K562 (cell line): Measurements from ENCODE around the gene ZBED2. TPM values are rescaled to one million over a fixed set of nuclear protein-coding genes. Genes with fewer than 3 reads are reported as not detected.
"Not testable (repeated sequence)": the region's sequence is repeated elsewhere in the genome, so short reads cannot be mapped to it uniquely, and the experiment has no call there.

Experiments used
- ATAC-seq: fragments of 200-7000 bp; cut with Tn5 transposase; 3 replicates; pipeline ENCODE4 v1.9.1; 2020; ENCODE audit warnings: moderate library complexity
- BruUV-seq: library from RNA; stranded (reverse); fragments of 400-500 nt; replicated peaks from 2 replicates; lab custom pipeline; 2021; lab: Mats Ljungman, UMichigan
- CTCF ChIA-PET: fragments of 300-600 bp; formaldehyde crosslinking; extraction: SDS; loops from one replicate; lab custom pipeline; 2021; ENCODE audit warnings: low intra/inter-chr PET ratio; lab: Yijun Ruan, JAX
- POLR2A ChIA-PET: fragments of 300-600, 350-650 bp; sonication (Branson Sonifier 250); formaldehyde crosslinking; extraction: SDS; loops from one replicate; lab custom pipeline; 2021; ENCODE audit warnings: antibody characterized with exemption, inconsistent platforms; lab: Yijun Ruan, JAX
- DNase-seq, 4 experiments: peaks; one replicate each; pipeline versions ENCODE4 v3.0.0 to v3.0.0-alpha.2; 2011 to 2018; ENCODE audit warnings: low spot score in 3 of 4, mixed read lengths in 3 of 4; ENCODE audit errors: extremely low read depth in 1 of 4
- FAIRE-seq: peaks from 2 replicates; lab custom pipeline; 2011; peaks lifted over from hg19 to GRCh38; lab: Jason Lieb, UNC
- H2AFZ ChIP-seq: 2 replicates; pipeline ENCODE4 v1.6.0; 2011; ENCODE audit warnings: low read depth, low read length, control low read depth, inconsistent platforms
- H3K27ac ChIP-seq: fragments of 200-600 bp; 3 replicates; pipeline ENCODE4 v1.8.0; 2011; ENCODE audit warnings: low read depth, mild to moderate bottlenecking, control low read depth, inconsistent platforms, low read length, moderate library complexity, mixed read lengths; ENCODE audit errors: extremely low read depth
- H3K27me3 ChIP-seq, 2 experiments: fragments of 300-600 bp in 1 of 2; 2 replicates in 1 of 2; 3 replicates in 1 of 2; pipeline versions ENCODE4 v1.6.0 to v1.8.0; 2011; ENCODE audit warnings: inconsistent platforms in 2 of 2, low read length in 2 of 2, mild to moderate bottlenecking in 1 of 2, mixed read lengths in 1 of 2, moderate library complexity in 1 of 2; ENCODE audit not compliant: control insufficient read depth in 2 of 2, insufficient read depth in 2 of 2
- H3K36me3 ChIP-seq: fragments of 300-600 bp; 3 replicates; pipeline ENCODE4 v1.8.0; 2011; ENCODE audit warnings: mild to moderate bottlenecking, low read length, inconsistent platforms; ENCODE audit not compliant: control insufficient read depth, insufficient read depth
- H3K4me1 ChIP-seq, 2 experiments: fragments of 200-600 bp in 1 of 2; replicated peaks in 1 of 2; 2 replicates in 1 of 2; 3 replicates in 1 of 2; pipeline versions ENCODE4 v1.5.1 to v1.8.0; 2011; ENCODE audit warnings: inconsistent platforms in 2 of 2, low read length in 2 of 2, mild to moderate bottlenecking in 1 of 2, mixed read lengths in 1 of 2, moderate library complexity in 1 of 2; ENCODE audit not compliant: control insufficient read depth in 2 of 2, insufficient read depth in 2 of 2
- H3K4me2 ChIP-seq: 2 replicates; pipeline ENCODE4 v1.6.1; 2011; ENCODE audit warnings: low read length, control low read depth, inconsistent platforms, mixed read lengths; ENCODE audit not compliant: insufficient read depth
- H3K4me3 ChIP-seq: fragments of 200-600 bp; sonication (generic), shearing (Covaris generic); 2 replicates; pipeline ENCODE4 v1.5.1; 2016; ENCODE audit warnings: control low read depth, inconsistent platforms
- H3K79me2 ChIP-seq: fragments of 200-600 bp; 3 replicates; pipeline ENCODE4 v1.8.0; 2011; ENCODE audit warnings: low read length, inconsistent platforms; ENCODE audit not compliant: control insufficient read depth, insufficient read depth
- H3K9ac ChIP-seq, 2 experiments: 2 replicates each; pipeline versions ENCODE4 v1.6.0 to v1.6.1; 2011; ENCODE audit warnings: low read depth in 2 of 2, low read length in 2 of 2, control low read depth in 1 of 2, inconsistent platforms in 1 of 2, mild to moderate bottlenecking in 1 of 2, mixed read lengths in 1 of 2; ENCODE audit not compliant: insufficient read depth in 1 of 2
- H3K9me1 ChIP-seq: one replicate; pipeline ENCODE4 v1.6.0; 2011; ENCODE audit warnings: inconsistent platforms, mild to moderate bottlenecking, low read length, moderate library complexity; ENCODE audit not compliant: control insufficient read depth, insufficient read depth
- H3K9me3 ChIP-seq: replicated peaks from 2 replicates; pipeline ENCODE4 v1.5.1; 2011; ENCODE audit warnings: low read depth, low read length, inconsistent platforms; ENCODE audit not compliant: control insufficient read depth, insufficient read depth
- H4K20me1 ChIP-seq: replicated peaks from 2 replicates; pipeline ENCODE4 v1.6.1; 2011; ENCODE audit warnings: low read length, inconsistent platforms, mixed read lengths; ENCODE audit not compliant: control insufficient read depth, insufficient read depth
- DNMT1 ChIP-seq: fragments of 450-650 bp; IDR thresholded peaks from 2 replicates; pipeline ENCODE4 v1.6.1; 2016; ENCODE audit warnings: antibody characterized with exemption, mild to moderate bottlenecking
- DPF2 ChIP-seq: fragments of 450-650 bp; IDR thresholded peaks from 2 replicates; pipeline ENCODE4 v1.6.1; 2016
- ETS2 ChIP-seq: IDR thresholded peaks from 2 replicates; pipeline ENCODE4 v1.6.1; 2016; ENCODE audit warnings: borderline replicate concordance, missing genetic modification characterization, mild to moderate bottlenecking, moderate library complexity, missing compliant biosample characterization; ENCODE audit not compliant: poor library complexity, severe bottlenecking
- EZH2 ChIP-seq: IDR thresholded peaks from 2 replicates; pipeline ENCODE4 v1.6.1; 2012; ENCODE audit warnings: low read depth, mild to moderate bottlenecking, inconsistent platforms, low read length, borderline replicate concordance
- FOXM1 ChIP-seq, 2 experiments: fragments of 450-650 bp in 1 of 2; sonication (generic) in 1 of 2; formaldehyde crosslinking in 1 of 2; IDR thresholded peaks; 2 replicates each; pipeline versions ENCODE4 v1.6.1 to v1.9.0; 2017 to 2022; ENCODE audit warnings: low read depth in 2 of 2, mild to moderate bottlenecking in 2 of 2, missing genetic modification reagents in 1 of 2, moderate library complexity in 1 of 2
- KAT2B ChIP-seq: IDR thresholded peaks from one replicate; pipeline ENCODE4 v1.6.1; 2012; ENCODE audit warnings: low read depth, mild to moderate bottlenecking, control low read depth, inconsistent platforms, low read length, moderate library complexity
- MEIS2 ChIP-seq: fragments of 450-650 bp; IDR thresholded peaks from 2 replicates; pipeline ENCODE4 v1.6.1; 2014; ENCODE audit warnings: mild to moderate bottlenecking; ENCODE audit not compliant: partially characterized antibody
- NCOA4 ChIP-seq: fragments of 450-650 bp; IDR thresholded peaks from 2 replicates; pipeline ENCODE4 v1.6.1; 2018; ENCODE audit warnings: mild to moderate bottlenecking; ENCODE audit not compliant: partially characterized antibody
- NR4A1 ChIP-seq, 2 experiments: fragments of 250-450 bp in 1 of 2; fragments of 450-650 bp in 1 of 2; sonication (Bioruptor Pico) in 1 of 2; IDR thresholded peaks; 2 replicates each; pipeline versions ENCODE4 v1.4.0 to v1.6.1; 2016 to 2020; ENCODE audit warnings: mild to moderate bottlenecking in 2 of 2, missing compliant biosample characterization in 1 of 2, missing genetic modification characterization in 1 of 2, moderate library complexity in 1 of 2
- RBM17 ChIP-seq: fragments of 200-400 bp; formaldehyde crosslinking; IDR thresholded peaks from 2 replicates; pipeline ENCODE4 v1.6.1; 2017; ENCODE audit warnings: low read depth, mild to moderate bottlenecking, low read length, borderline replicate concordance
- SMAD3 ChIP-seq: fragments of 450-650 bp; formaldehyde crosslinking; conservative IDR thresholded peaks from 2 replicates; pipeline ENCODE4 v1.4.0; 2020; ENCODE audit warnings: mild to moderate bottlenecking
- SREBF2 ChIP-seq: sonication (generic); formaldehyde crosslinking; IDR thresholded peaks from 2 replicates; pipeline ENCODE4 v1.4.0; 2020; ENCODE audit warnings: mild to moderate bottlenecking, missing genetic modification reagents
- TEAD1 ChIP-seq, 2 experiments: fragments of 450-650 bp in 1 of 2; sonication (generic) in 1 of 2; formaldehyde crosslinking; IDR thresholded peaks; 2 replicates each; pipeline versions ENCODE4 v1.4.0 to v1.8.0; 2020 to 2022; ENCODE audit warnings: mild to moderate bottlenecking in 2 of 2, missing genetic modification reagents in 1 of 2
- ZBTB1 ChIP-seq: sonication (generic); formaldehyde crosslinking; IDR thresholded peaks from 2 replicates; pipeline ENCODE4 v1.8.1; 2023; ENCODE audit warnings: missing genetic modification reagents, low read depth, mild to moderate bottlenecking, borderline replicate concordance
- ZC3H8 ChIP-seq: fragments of 450-650 bp; IDR thresholded peaks from 2 replicates; pipeline ENCODE4 v1.6.1; 2017
- WGBS: fragments of 100-300 bp; shearing (Covaris generic); methylation state at CpG from one replicate; pipeline ENCODE4 v1.1.6; 2016; ENCODE audit warnings: low coverage, mixed read lengths; ENCODE audit not compliant: insufficient coverage; ENCODE audit errors: missing lambda C conversion rate; 5-methylcytosine and 5-hydroxymethylcytosine counted together
- in situ Hi-C: fragments of 300-500 bp; cut with MboI; formaldehyde crosslinking; loops from 4 replicates; pipeline ENCODE4 v1.15.0; 2018; ENCODE audit warnings: inconsistent platforms, mixed read lengths
- intact Hi-C: fragments of 100-400 bp; cut with micrococcal nuclease; formaldehyde crosslinking; loops from 2 replicates; pipeline ENCODE4 v1.14.2; 2022
- polyA plus RNA-seq, 8 experiments: library from polyadenylated mRNA; depleted of rRNA in 4 of 8; stranded (reverse) in 5 of 8; unstranded in 3 of 8; fragments of >200 nt; fragmentation: Nextera tagmentation in 2 of 8; fragmentation: Illumina TruSeq in 1 of 8; extraction: Ambion mirVana in 2 of 8; extraction: Trizol in 1 of 8; gene quantifications; 2 replicates each; pipeline versions ENCODE4 v1.2.1 to v1.2.3, GENCODE V29; 2011 to 2014; ENCODE audit warnings: inconsistent platforms in 1 of 8, missing spikeins in 1 of 8
- total RNA-seq, 7 experiments: library from RNA; depleted of rRNA in 6 of 7; stranded (reverse); fragments of >200 nt in 6 of 7; fragmentation: Illumina TruSeq in 2 of 7; extraction: Trizol in 2 of 7; gene quantifications; 2 replicates each; pipeline versions ENCODE4 v1.2.1 to v1.2.3, GENCODE V29; 2011 to 2021; ENCODE audit warnings: low replicate concordance in 1 of 7

The ZBED2 gene
- total and polyA plus RNA-seq, 9 of the 15 experiments (the other 6 are each of a cell fraction or from before 2014, with no cell fraction given), result 0.11 TPM; not detected in 8

GRCh38 chr3:111635403-111635802, 40.3 kb upstream of the ZBED2 start:
- FAIRE-seq (no peak), ATAC-seq (no peak), DNase-seq (no peak)
- in situ Hi-C loops (no loop called here), intact Hi-C loops (no loop called here)
- ChIA-PET POLR2A (no interaction called here), CTCF (no interaction called here)
- H3K9me3 ChIP-seq, result no peaks in the 10 kb centered on the region
- no peak overlapping the region for H3K4me3 ChIP-seq
- H2AFZ ChIP-seq, result no peak overlapping the region
- no peak for TF ChIP-seq KAT2B
- no peak for TF ChIP-seq RBM17
- no peak for TF ChIP-seq TEAD1 (CRISPR knock-in tag; IDR thresholded peaks at IDR 0.05)
- TF ChIP-seq SREBF2 (CRISPR knock-in tag), result no peak
- no peak for TF ChIP-seq DNMT1
- TF ChIP-seq FOXM1 (IDR thresholded peaks at IDR 0.05; ENCODE audit: low read depth), result no peak
- TF ChIP-seq FOXM1 (CRISPR knock-in tag; IDR thresholded peaks at IDR 0.05; ENCODE audit: low read depth), result no peak
- TF ChIP-seq SMAD3, result no peak
- TF ChIP-seq DPF2, result no peak
- TF ChIP-seq ZC3H8, result no peak
- TF ChIP-seq NCOA4, result no peak
- TF ChIP-seq NR4A1 (CRISPR knock-in tag; IDR thresholded peaks at IDR 0.05), result no peak
- no peak for TF ChIP-seq NR4A1 (tag; IDR thresholded peaks at IDR 0.05)
- TF ChIP-seq ETS2, result no peak
- no peak for TF ChIP-seq MEIS2
- TF ChIP-seq ZBTB1 (CRISPR knock-in tag), result no peak
- no peak for TF ChIP-seq EZH2
- H3K27me3 ChIP-seq, result no peaks in the 10 kb centered on the region
- no peaks in the 10 kb centered on the region for H3K36me3 ChIP-seq
- no peaks in the 10 kb centered on the region for H3K9me1 ChIP-seq
- no peaks in the 10 kb centered on the region for H3K4me1 ChIP-seq
- H4K20me1 ChIP-seq, result no peaks in the 10 kb centered on the region
- H3K27ac ChIP-seq, result no peak overlapping the region
- WGBS, result 7% methylated on average over 2 of the region's 2 CpGs
- no TSS peak for BruUV-seq
- no peaks in the 10 kb centered on the region for H3K79me2 ChIP-seq
- H3K4me2 ChIP-seq, result no peak overlapping the region
- H3K9ac ChIP-seq, result no peak overlapping the region

DNA sequence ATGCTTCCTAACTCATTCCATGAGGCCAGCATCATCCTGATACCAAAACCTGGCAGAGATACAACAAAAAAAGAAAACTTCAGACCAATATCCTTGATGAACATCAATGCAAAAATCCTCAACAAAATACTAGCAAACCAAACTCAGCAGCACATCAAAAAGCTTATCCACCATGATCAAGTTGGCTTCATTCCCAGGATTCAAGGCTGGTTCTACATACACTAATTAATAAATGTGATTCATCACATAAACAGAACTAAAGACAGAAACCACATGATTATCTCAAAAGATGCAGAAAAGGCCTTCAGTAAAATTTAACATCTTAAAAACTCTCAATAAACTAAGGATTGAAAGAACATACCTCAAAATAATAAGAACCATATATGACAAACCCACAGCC, 35.5 kb upstream of the ZBED2 start:
- H3K9me3 ChIP-seq, POLR2A ChIA-PET, BruUV-seq, ATAC-seq, H3K9ac ChIP-seq, H3K4me1 ChIP-seq, DNase-seq, CTCF ChIA-PET, H3K27ac ChIP-seq, in situ Hi-C loops, intact Hi-C loops, H2AFZ ChIP-seq, H4K20me1 ChIP-seq, FAIRE-seq, H3K79me2 ChIP-seq, H3K36me3 ChIP-seq, H3K4me2 ChIP-seq, H3K9me1 ChIP-seq, H3K4me3 ChIP-seq, H3K27me3 ChIP-seq: not testable (repeated sequence)
